Measurements from ENCODE around the gene PRSS57.

The PRSS57 gene

GRCh38 chr19:682678-683320 is 12.5 kb downstream of the PRSS57 start:
- Histone ChIP-seq H3K27ac (ENCODE audit: extremely low read depth, low read depth, low read length) (no peak overlapping the region), H3K4me1 (ENCODE audit: control insufficient read depth, insufficient read depth, low read length) (no peaks in the 10 kb centered on the region), H3K4me3 (ENCODE audit: low read depth, low read length) (no peak overlapping the region), H3K36me3 (ENCODE audit: control insufficient read depth in 2 of 2, insufficient read depth in 1 of 2, low read length in 2 of 2) (no peaks in the 10 kb centered on the region), H3K9me3 (ENCODE audit: control insufficient read depth, insufficient read depth, low read depth, low read length) (no peaks in the 10 kb centered on the region)
- POLR2A ChIA-PET, result no interaction called here
- CTCF ChIA-PET, result no interaction called here
- TF ChIP-seq REST (tag by site-specific recombination; IDR thresholded peaks at IDR 0.05) (no peak), ZNF335 (tag by site-specific recombination; conservative IDR thresholded peaks at IDR 0.05) (no peak), ZNF302 (tag by site-specific recombination; IDR thresholded peaks at IDR 0.05; ENCODE audit: low read depth) (no peak), TCF7L2 (IDR thresholded peaks at IDR 0.05; ENCODE audit: borderline replicate concordance, low read depth, low read length) (no peak), HIC1 (tag by site-specific recombination; IDR thresholded peaks at IDR 0.05) (no peak), ZNF112 (tag by site-specific recombination; IDR thresholded peaks at IDR 0.05) (no peak)

- TF ChIP-seq SP2 (tag by site-specific recombination; IDR thresholded peaks at IDR 0.05), result peak; percentile 9; the same call in 1 of the 2 replicates
- 0 out of 2 replicates have a peak, but pooled peaks have one; percentile 2 for TF ChIP-seq ZNF843 (tag by site-specific recombination; IDR thresholded peaks at IDR 0.05)
- TF ChIP-seq SP3 (tag by site-specific recombination; IDR thresholded peaks at IDR 0.05), result peak; percentile 3; the same call in 1 of the 2 replicates
- no peak for TF ChIP-seq HIC1 (tag by site-specific recombination; IDR thresholded peaks at IDR 0.05)
- peak; percentile 84; the same call in 1 of the 2 replicates for TF ChIP-seq KLF8 (tag by site-specific recombination; IDR thresholded peaks at IDR 0.05)
- ChIA-PET POLR2A (interaction anchor here (0.6 to 1.3 kb wide), 9 partner anchors 16 to 571 kb away, joined by 3 to 8 read pairs (median 4); no protein-coding TSS in a partner anchor), CTCF (interaction anchor here (0.6 to 0.8 kb wide), 3 partner anchors 15 to 89 kb away, joined by 3 read pairs; no protein-coding TSS in a partner anchor)
- H3K4me3 ChIP-seq (ENCODE audit: low read depth, low read length), result peak overlapping the region; percentile 50
- H3K9me3 ChIP-seq (ENCODE audit: control insufficient read depth, insufficient read depth, low read depth, low read length), result no peaks in the 10 kb centered on the region
- H3K36me3 ChIP-seq (ENCODE audit: control insufficient read depth in 2 of 2, insufficient read depth in 1 of 2, low read length in 2 of 2), result no peaks in the 10 kb centered on the region
- no peak overlapping the region; the same call in 1 of the 2 replicates for H3K27ac ChIP-seq (ENCODE audit: extremely low read depth, low read depth, low read length)
- no peaks in the 10 kb centered on the region for H3K4me1 ChIP-seq (ENCODE audit: control insufficient read depth, insufficient read depth, low read length)
These were observed 13.9 kb downstream of the PRSS57 start for GRCh38 chr19:681029-682019.
